Stimulated activated CD4-positive, alpha-beta T cell treated with anti-CD3 and anti-CD28 coated beads, Interleukin-1b, Interleukin-23, amount 100 ng/mL, for 48 hours (primary cell): ENCODE data around the gene PRIMA1.

Source experiments
- DNase-seq: peaks from one replicate; pipeline ENCODE4 v3.0.0-alpha.2; 2020

The PRIMA1 gene

GRCh38 chr14:93727917-93728650 lies 60.2 kb downstream of the PRIMA1 start:
- DNase-seq = no peak

DNA sequence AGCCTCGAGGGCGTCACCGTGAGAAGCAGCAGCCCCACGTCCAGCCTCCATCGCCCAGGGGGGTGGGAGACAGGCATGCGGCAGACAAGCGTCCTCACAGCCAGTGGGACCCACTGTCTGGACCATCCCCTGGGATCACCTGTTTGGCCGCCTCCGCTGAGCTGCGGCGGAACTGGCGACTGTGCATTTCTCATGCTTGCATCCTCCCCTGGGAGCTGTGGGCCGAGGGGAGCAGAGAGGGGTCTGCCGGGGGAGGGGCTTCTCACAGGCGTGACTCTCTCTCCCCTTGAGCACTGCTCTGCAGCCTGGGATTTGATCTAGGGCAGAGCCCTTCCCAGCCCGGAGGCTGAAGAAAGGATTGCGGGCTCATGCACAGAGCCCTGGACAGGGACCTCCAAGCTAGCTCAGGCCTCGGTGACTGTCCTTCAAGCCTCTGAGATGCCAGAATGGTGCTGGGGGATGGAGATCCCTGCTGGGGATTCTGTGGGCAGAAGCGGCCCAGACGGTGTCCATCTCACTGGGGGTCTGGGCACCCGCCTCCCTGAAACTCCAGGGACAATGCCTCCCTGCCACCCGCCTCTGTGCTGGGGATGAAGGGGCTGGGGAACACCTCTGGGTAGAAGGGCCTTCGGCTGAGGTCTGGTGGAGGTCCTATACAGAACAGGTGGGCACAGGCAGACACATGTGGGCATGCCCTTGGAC lies 61.1 kb downstream of the PRIMA1 start:
- DNase-seq = no peak

DNA sequence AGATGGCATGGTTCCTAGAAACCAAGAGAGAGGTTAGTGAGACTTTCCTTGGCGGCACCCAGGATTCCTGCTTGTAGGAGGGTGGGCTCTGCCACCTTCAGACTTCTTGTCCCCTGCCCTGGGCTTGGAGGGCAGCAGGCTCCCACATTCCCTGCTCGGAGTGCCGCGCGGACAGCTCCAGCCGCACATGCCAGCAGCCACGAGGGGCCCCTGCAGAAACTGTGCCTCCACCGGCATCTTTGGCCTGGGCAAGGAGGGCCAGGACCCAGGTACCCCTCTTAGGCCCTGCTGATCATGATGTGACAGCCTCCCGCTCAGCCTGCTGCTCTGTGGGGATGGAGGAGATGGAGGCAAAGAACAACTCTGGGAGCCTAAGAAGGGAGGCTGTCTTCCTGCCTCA lies 62.3 kb downstream of the PRIMA1 start:
- no peak for DNase-seq

- DNase-seq = no peak
These were observed 63.2 kb downstream of the PRIMA1 start for GRCh38 chr14:93725002-93725582.

DNA sequence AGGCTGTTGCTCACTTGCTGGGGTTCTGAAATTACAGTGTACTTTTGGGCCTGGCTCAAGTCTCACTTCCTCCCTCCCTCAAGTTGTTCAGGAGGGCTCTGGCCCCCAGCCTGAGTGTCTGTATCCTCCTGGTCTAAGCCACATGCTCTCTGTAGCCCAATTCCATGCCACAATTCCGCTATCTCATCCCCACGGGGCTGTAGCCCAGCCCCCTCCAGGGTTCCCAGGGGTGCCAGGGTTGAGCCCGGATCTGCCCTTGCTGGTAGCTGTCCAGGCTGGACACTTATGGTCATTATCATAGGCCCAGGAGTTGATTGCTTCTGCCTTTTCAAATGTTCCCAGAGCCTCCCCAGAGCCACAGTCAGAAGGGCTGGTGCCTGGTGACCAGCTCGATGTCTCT lies 65.3 kb downstream of the PRIMA1 start:
- no peak for DNase-seq

DNA sequence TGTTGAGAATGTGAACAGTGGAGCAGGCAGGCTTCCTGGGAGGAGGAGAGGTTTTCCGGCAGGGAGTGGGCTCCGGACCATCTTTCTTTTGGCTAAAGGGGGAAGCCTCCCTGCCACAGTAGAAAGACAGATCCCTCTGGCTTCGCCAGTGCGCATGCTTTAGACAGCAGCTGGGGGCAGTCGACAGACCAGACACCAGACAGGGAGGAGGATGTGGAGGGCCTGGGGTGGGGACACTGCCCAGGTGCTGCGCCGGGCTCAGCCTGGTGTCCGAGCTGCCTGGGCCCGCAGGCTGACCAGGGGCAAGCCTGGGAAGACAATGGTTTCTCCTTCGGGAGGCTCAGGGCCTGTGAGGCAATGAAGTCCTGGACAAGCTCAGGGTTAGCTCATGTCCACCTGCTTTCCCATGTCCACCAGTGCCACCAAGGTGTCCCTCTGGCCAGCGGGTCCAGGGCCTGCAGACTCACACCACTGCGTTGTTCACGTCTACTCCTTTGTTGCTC lies 67.3 kb downstream of the PRIMA1 start:
- DNase-seq = no peak

DNA sequence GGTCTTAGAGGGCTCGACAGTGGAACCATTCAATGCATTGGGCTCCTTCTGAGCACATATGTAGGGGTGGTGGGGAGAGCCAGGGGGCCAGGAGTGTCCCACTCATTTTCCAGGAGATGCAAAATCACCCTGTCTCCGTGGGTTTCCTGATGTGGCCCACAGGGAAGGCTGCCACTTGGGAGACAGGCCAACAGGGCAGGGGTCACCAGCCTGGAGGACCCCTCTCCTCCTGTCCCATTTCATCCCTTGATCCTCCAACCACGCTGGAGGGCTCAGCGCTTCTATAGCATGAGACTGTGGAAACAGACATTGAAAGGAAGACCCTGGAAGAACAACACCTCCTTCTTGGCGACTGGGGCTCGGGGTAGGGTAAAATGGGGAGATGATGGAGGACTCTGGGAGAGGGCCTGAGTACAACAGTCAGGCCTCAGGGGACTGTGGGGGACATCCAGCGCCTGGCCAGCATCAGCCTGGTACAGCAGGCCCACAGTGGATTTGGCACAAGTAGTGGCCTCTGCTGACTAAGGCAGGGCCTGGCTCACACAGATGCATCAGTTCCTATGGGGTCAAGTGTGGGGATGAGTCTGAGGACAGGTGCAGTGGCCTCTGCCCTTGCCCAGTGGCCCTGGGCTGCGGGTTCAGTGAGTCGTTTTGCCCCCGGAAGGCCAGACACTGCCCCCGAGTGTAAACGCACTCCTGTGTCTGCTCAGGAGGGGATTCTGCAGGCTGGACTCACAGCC lies 68.0 kb downstream of the PRIMA1 start:
- no peak for DNase-seq

DNA sequence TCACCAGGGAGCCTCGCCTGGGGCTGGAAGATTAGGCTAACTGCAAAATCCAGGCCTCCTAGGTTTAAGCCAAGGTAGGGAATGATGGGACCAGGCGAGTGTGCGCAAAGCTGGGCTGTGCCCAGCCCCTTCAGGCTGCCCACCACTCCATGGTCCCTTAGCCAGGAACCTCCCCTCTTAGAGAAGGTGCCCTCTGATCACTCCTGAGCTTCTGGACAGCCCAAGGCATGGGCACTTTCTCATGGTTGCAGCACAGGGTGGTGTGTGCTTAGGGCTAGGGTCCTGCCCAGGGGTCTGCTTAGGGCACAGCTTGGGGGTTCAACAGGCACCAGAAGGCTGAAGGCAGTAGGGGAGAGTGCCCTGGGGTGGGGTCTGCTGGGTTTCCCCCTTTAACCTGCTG lies 69.0 kb downstream of the PRIMA1 start:
- DNase-seq = no peak

DNA sequence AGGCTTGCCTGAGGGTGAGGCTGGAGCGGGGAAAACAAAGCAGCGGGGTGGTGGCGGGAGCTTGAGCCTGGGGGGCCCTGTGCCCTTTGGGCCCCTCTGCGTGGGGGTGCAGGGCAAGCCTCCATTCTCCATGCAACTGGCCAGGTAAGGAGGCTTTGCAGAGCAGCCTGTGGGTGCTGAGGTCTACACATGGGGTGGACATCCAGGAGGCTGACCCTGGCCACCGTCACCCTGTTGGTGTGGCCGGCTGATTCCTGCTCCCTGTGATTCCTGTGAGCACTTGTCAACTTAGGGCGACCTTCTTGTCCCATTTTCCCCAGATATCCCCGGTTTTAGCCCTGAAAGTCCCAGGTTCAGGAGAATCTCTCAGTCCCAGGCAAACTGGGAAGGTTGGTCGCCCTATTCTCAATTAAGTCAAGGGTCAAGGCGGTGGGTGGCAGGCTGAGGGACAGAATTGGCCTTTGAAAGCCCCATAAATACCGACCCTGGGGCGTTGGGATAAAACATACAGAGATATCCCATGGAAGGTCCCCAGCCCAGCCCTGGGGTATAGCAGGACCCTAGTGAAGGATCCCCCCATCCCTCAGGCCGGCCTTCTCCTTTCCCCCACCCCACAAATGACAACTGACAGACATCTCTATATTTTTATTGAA lies 70.5 kb downstream of the PRIMA1 start:
- no peak for DNase-seq

DNA sequence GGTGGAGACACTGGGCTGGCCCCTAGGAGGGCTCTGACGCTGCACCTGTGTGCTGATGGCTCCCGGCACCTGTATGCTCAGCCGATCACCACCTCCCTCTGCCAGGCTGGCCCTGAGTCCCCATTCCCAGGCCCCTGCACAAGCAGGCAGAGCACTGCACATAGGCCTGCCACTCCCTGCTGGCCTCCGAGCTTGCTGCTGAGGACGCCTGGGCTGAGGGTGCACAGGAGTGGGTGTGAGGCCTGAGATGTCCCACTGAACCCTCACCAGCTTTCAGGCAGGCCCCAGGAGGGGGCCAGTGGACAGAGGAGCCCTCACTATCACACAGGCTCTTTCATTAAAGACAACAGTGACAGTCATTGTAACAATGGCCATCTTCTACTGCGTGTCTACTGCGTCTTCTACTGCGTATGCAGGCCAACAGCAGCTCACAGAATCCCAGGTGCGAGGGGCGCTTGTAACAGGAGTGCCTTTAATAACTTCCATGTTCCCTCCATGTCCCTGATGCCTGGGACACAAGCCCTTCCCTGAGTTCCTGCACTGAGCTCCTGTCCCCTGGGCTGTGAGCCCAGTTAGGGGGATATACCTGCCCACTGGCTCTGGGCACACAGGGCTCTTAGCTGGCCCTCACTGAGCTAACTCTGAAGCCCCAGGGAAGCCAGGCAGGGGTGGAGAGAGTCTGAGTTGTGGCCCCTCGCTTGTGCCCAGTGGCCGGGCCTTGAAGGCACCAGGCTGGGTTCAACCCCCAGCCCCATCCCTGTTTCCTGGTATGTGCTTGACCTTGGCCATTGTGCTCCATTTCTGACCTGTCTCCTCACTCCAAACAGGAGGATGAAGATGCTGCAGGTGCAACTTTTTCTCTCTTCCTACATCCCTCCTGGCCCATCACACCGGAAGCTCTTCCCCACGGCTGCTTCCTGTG lies 71.3 kb downstream of the PRIMA1 start:
- no peak for DNase-seq

DNA sequence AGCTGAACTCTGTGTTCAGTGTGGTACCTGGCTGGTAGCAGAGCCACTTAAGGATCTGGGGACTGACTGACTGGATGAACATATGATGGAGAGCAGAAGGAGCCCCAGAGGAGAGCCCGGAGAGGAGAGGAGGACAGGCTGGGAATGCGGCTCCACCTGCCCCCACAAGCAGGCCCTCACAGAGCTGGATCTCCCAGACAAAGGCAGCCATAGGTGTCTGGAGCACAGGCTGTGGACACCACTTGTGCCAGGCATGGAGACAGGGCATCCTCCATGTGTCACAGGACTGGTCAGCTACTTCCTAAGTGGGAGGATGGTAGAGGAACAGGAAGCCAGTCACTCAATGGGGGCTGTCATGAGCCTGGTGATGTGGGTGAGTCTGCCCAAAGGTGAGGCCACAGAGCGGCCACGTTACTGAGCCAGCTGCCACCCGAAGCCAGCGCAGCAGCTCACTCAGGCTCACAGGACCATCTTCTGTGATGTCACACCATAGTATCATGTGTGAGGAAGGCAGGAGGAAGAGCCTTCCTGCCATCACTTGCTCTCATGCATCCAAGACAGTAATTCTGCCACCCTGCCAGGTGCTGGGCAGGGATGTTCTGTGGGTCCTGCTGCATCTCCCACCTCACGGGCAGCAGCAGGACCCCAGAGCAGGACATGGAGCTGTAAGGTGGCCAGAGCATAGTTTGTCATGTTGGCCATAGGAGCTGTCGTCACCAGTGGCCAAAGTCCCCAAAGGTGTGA lies 72.1 kb downstream of the PRIMA1 start:
- no peak for DNase-seq

- DNase-seq = no peak
These were observed 72.9 kb downstream of the PRIMA1 start for GRCh38 chr14:93715279-93715927.

DNA sequence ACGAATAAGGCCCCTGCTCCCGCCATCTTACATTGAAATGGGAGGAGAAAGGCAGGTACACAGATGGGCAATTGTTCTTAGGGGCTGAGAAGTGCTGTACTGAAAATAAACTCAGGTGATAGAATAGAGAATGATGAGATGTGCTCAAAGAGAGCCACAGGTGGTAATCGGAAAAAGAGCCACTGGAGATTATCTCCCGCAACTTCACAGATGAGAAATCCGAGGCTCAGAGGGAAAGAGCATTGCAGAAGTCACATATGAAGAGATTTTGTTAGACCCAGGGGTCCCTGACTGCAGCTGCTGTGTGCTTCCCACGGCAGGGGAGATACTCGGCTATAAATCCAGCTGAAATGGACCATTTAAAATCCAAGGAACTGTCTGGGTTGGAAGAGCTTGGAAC lies 73.7 kb downstream of the PRIMA1 start:
- no peak for DNase-seq

DNA sequence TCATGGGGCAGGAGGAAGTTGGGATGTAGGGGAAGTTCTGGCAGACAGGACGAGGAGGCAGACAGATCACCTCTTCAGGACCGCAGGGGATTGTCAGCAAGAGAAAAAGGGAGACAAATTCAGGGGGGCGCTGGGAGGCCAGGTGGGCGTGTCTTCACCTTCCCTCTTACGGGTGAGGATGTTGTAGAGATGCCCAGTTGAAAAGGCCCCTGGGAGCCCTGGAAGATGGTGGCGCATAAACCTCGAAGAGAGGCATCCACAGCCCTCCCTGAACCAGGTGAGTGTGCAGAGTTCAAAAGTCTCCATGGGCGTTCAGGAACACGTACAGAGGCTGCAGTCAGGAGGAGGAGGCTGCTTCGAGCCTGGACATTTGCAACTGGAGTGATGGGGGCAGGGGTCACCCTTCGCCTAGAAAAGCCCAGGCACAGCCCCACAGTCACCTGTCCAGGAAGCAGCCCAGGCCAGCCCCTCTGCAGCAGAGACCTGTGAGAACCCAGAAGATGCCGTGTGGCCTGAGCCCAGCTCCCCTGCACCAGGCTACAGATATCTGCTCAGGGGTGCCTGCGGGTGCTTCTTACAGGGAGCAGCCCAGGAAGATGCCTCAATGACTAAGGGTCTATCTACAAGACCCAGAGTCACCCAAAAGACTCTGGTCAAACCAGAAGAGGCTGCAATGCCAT lies 74.4 kb downstream of the PRIMA1 start:
- DNase-seq = no peak

- no peak for DNase-seq
These were observed 75.2 kb downstream of the PRIMA1 start for GRCh38 chr14:93712838-93713724.

- DNase-seq = no peak
These were observed 76.0 kb downstream of the PRIMA1 start for GRCh38 chr14:93712079-93712837.

DNA sequence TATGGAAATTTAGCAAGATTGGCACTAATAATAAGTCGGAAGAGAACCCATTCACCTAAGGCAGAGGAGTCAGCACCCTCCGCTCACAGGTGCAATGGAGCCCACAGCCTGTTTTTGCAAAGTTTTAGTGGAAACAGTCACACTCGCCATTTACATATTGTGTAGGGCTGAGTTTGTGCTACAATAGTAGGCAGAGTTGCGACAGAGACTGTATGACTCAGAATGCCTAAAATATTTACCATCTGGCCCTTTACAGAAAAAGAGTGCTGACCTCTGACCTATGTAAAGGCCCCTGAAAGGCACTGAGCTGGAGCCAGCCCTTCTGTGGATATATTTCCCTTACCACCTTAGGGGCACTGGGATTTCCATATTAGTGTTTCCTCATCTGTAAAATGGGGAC lies 79.0 kb downstream of the PRIMA1 start:
- no peak for DNase-seq

GRCh38 chr14:93708800-93709199 lies 79.5 kb downstream of the PRIMA1 start:
- DNase-seq = no peak
